HTERT RPE-1 (cell line): ENCODE data around the gene OR2S2.

Experiments used
- in situ Hi-C: fragments of 300-500 bp; cut with MboI; formaldehyde crosslinking; loops from 4 replicates; pipeline ENCODE4 v1.14.3; 2020; ENCODE audit warnings: low sequenced_read_pairs

OR2S2 gene

DNA sequence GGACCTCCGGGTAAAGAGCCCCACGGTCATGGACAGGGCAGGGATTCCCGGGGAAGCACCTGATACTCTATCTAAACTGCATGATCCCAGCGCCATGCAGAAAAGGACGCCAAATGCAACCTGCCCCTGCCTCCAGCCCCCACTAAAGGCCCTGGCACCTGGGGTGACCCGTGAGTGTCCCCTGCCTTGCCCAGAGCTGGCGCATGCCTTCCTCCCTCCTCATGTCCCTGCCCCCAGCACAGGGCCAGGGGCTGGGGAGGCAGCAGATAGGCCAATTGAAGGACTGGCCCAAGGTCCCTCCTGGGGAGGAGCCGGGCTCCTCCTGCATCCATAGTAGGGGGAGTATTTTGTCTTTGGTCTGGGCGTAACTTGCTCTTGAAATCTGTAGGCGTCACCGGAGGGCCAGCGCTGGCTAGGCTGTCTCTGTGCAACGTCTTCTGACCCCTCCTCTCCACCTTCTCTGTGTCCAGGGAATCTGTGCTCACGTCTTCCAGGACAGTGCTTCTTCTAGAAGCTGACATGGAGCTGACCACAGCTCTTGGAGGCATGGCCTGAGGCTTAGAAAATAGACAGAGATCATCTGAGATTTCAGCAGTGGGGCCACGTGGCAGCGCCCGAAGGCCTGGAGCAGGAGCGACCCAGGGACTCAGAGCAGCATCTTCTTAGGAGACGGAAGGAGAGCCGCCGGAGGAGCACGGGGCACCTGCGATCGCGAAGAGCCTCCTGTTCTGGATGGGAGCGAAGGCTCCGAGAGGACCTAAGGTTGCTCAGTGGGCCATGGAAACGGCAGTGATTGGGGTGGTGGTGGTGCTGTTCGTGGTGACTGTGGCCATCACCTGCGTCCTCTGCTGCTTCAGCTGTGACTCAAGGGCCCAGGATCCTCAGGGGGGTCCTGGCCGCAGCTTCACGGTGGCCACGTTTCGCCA is 48.0 kb downstream of the OR2S2 start:
- in situ Hi-C loops, result no loop called here

DNA sequence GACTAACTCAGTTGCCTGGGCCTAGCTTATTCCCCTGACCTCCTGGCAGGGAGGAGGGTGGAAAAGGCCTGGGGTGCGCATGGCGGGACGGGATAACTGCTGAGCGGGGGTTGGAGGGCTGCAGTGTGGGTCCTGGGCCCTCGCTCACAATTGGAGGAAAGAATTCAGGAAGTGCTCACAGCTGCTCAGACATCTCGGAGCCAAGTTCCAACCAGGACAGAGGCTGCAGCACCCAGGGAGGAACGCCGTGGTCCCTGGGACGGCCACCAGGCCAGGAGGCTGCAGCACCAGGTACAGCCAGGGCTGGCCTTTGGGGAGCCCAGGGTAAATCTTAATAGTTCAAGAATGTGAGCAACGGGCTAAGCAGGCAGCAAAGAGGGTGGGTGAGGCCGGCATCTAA is 48.7 kb downstream of the OR2S2 start, which contains the start of gene SPAAR:
SPAAR (plus strand) TSS at position 217 of the 400 bp plus-strand sequence. CDS start 974 bp downstream, outside the sequence.
- in situ Hi-C loops, result no loop called here

GRCh38 chr9:35908504-35909125 is 49.3 kb downstream of the OR2S2 start:
- in situ Hi-C loops, result no loop called here

- in situ Hi-C loops, result no loop called here
Observed at GRCh38 chr9:35907711-35908503, 50.0 kb downstream of the OR2S2 start.
